GM11168 (cell line): ENCODE data around the gene ZNF30.
"Not testable (repeated sequence)": the region's sequence is repeated elsewhere in the genome, so short reads cannot be mapped to it uniquely, and the experiment has no call there.

ENCODE experiments used
- in situ Hi-C: fragments of 300-500 bp; cut with MboI; formaldehyde crosslinking; loops from one replicate; pipeline ENCODE4 v1.12.0; 2022; ENCODE audit warnings: low sequenced_read_pairs; ENCODE audit not compliant: unreplicated experiment

The ZNF30 gene

GRCh38 chr19:34926685-34927375 is at the start of gene ZNF30:
Gene ZNF30 (plus strand): TSS chr19:34926903. CDS start chr19:34929948, 3,045 bp downstream.
- in situ Hi-C loops = no loop called here

DNA sequence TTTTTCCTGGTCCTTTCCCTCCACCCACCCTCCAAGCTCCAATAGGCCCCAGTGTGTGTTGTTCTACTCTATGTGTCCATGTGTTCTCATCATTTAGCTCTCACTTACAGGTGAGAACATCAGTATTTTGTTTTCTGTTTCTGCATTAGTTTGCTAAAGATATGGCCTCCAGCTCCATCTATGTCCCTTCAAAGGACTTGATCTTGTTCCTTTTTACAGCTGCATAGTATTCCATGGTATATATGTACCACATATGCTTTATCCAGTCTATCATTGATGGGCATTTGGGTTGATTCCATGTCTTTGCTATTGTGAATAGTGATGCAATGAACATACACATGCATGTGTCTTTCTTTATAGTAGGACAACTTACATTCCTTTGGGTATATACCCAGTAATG is 47.1 kb upstream of the ZNF30 start:
- in situ Hi-C loops = no loop called here

DNA sequence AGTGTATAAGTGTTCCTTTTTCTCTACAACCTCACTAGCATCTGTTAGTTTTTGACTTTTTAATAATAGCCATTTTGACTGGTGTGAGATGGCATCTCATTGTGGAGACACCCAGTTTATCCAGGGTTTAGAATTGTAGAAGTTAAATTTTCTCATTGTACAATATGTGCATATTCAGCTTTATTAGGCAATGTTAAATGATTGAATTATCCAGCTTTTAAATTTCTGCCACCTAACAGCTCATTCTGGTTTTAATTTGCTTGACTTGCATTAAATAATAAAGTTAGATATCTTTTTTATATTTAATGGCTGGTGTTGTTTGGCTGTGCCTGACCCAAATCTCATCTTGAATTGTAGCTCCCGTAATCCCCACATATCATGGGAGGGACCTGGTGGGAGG is 46.7 kb upstream of the ZNF30 start:
- in situ Hi-C loops = no loop called here

DNA sequence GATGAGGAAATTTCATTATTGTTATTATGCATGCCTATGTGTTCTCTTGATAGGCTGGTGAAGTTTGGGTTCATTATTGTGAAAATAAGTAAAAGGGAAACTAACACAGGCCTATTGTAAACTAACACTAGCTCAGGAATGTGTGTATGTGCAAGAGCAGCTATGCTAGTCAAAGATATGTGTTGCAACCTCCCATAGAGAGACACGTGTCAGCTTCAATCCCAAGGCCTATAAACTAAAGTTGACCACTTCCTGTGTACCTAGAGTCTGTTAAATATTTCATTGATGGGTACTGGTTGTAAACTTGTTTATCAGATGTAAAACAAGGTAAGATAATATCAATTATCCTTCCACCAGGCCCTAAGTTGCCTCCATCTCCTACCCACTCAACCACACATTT is 44.7 kb upstream of the ZNF30 start:
- in situ Hi-C loops = no loop called here

DNA sequence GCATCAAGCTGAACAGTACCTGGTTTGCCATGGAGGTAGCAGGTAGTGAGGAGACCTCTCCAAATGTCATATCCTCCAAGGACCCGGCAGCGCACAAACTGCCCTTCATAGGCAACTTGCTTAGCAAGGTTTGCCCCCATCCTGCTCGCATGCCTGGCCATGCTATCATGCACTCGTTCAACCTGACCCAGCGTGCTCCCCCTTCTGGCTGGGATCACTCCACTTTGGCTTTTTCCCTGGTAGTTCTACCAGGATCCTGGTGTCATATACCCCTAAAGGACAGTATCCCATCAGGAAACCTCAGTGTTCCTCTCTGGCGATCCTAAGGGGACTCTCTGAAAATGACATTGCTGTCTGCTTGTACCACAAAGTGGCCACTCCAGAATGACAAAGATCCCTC is 38.6 kb upstream of the ZNF30 start:
- in situ Hi-C loops = no loop called here

DNA sequence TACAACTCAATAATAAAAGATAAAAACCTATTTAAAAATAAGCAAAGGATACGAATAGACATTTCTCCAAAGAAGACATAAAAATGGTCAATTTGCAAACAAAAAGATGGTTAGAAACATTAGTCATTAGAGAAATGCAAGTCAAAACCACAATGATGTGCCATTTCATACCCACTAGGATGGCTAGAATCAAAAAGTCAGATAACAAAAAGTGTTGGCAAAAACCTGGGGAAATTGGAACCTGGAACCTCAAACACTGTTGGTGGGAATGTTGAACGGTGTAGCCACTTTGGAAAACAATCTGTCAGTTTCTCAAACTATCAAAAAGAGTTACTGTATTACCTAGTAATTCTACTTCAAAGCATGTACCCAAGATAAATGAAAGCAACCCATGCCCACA is 26.5 kb upstream of the ZNF30 start:
- in situ Hi-C loops = no loop called here

DNA sequence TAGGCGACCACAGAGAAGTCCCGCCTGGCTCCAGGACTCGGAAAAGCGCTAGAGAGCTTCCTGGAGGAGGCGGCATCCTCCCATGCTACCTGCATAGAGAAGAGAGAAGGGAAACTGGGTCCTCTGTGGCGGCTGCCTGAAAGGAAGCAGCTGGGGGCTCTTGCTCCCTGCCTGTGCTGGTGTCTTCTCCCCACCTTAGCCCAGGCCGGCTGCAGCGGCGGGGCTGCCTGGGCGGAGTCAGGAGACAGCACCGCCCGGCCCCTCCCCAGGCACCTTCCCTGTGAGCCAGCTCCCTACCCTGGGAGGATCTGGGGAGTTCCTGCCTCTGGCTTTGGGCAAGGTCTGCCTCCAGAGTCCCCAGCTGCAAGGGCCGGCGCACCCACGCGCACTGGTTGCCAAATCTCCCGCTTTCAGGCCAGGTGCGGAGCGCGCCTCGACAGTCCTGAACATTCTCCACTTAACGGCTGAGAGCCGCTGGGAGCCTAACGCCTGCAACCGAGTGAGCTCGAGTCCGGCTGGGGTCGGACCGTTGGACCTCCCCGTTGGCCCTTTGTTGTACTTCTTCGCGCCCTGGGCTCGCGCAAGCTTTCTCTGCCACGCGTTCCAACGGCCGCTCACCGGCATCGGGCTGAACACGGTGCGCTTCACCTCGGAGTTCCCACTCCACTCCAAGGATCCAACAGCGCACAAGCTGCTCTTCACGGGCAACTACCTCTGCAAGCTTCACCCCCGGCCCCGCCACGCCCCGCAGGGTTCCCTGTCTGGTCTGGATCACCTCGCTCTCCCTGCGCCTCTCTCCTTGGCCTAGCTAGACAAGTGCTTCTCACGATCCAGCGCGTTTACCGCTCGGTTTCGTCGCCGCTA is 21.8 kb upstream of the ZNF30 start:
- in situ Hi-C loops = no loop called here

DNA sequence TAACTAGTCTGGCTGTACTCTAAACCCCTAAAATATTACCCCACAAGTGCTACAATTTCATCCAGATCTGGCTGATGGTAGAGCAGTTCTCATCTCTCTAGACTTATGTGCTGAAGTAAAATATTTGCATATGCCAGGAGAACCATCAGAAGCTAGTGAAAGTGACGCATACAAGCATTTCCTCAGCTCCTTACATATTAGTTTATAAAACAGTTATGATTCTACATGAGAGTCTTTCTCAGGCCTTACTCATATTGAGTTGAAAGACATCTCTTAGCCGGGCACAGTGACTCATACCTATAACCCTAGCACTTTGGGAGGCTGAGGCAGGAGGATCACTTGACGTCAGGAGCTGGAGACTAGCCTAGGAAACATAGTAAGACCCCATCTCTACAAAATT is 15.9 kb upstream of the ZNF30 start:
- in situ Hi-C loops = no loop called here

GRCh38 chr19:34917144-34917543 is 9.6 kb upstream of the ZNF30 start:
- in situ Hi-C loops = not testable (repeated sequence)

DNA sequence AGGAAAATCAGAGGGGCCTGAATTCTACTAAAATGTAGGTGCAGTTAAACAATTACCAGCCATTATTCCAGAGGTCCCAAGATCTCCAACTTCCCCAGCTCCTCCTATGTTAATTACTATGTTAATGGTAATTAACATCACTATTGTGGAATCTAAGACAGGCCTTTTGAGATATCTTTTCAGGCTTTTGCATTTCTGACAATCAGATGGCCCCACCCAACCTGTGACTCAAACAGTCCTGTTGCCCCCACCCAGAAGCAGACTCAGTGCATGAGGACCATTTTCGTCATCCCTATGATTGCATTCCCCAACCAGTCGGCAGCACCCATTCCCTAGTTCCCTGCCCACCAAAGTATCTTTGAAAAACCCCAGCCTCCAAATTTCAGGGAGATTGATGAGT is 8.5 kb upstream of the ZNF30 start:
- in situ Hi-C loops = no loop called here

DNA sequence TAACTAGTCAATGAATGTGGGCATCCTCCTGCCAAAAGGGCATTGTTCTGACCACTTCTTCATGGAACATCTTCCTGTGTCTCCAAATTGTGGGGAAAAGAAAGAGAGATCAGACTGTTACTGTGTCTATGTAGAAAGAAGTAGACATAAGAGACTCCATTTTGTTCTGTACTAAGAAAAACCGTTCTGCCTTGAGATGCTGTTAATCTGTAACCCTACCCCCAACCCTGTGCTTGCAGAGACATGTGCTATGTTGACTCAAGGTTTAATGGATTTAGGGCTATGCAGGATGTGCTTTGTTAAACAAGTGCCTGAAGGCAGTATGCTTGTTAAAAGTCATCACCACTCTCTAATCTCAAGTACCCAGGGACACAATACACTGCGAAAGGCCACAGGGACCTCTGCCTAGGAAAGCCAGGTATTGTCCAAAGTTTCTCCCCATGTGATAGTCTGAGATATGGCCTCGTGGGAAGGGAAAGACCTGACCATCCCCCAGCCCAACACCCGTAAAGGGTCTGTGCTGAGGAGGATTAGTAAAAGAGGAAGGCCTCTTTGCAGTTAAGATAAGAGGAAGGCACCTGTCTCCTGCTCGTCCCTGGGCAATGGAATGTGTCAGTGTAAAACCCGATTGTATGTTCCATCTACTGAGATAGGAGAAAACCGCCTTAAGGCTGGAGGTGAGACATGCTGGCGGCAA is 6.5 kb upstream of the ZNF30 start:
- in situ Hi-C loops = not testable (repeated sequence)

GRCh38 chr19:34925278-34925855 is 1.3 kb upstream of the ZNF30 start:
- in situ Hi-C loops = no loop called here

DNA sequence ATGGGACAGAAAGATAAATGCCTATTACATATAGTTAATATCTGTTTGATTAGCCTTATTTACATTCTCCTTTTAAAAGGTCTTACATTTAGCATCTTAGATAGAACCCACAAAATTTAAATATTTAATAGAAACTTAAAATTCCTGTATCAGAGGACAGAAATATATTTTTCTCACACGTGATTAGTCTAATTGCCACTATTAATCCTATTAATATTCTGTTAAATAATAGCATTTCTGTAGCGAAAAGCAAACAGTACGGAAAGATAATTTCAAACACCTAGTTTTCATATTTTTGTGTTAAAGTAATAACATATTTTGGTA is 380 bp upstream of the ZNF30 start:
- in situ Hi-C loops = no loop called here

DNA sequence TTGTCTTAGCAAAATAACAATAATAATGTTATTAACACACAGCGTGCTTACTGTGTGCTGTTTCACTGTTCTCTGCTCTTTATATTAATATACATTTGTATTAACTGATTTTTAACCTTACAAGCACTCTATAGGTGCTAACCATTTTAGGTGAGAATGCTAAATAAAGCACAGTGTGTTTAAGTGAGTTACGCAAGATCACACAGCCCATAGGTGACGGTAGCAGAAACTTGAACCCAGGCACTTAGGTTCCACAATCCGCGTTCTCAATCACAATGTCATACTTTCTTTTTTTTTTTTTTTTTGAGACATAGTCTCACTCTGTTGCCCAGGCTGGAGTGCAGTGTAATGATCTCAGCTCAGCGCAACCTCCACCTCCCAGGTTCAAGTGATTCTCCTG is 5.8 kb downstream of the ZNF30 start:
- in situ Hi-C loops = no loop called here

DNA sequence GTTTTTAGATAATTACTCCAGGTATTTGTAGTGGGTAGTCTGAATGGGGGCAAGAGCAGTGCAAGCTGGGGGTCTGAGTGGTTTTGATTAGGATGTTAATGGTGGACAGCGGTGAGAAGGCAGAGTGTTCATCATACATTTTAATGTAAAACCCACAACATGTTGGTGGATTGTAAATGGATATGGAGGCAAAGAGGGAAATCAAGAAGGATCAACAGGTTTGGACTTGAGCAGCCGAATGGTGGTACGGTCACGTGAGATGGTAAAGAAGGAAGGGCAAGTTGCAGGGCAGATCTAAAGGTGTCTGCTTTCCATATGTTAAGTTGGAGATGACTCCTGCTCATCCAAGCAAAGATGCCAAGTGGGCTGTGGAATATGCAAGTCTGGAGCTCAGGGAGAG is 9.5 kb downstream of the ZNF30 start:
- in situ Hi-C loops = no loop called here

DNA sequence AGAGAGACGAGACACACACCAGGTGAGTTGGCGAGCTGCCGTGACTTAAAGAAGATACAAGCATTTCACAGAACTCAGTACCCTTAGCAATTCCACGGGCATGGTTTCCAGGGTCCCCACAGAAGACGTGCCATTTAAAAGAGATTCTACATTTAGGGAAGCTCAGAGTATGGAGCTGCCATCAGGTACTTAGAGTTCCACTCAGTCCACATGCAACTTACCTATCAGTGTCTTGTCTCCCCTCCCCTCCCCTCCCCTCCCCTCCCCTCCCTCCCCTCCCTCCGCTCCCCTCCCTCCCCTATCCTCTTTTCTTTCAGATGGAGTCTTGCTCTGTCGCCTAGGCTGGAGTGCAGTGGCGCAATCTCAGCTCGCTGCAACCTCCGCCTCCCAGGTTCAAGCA is 12.2 kb downstream of the ZNF30 start:
- in situ Hi-C loops = no loop called here

DNA sequence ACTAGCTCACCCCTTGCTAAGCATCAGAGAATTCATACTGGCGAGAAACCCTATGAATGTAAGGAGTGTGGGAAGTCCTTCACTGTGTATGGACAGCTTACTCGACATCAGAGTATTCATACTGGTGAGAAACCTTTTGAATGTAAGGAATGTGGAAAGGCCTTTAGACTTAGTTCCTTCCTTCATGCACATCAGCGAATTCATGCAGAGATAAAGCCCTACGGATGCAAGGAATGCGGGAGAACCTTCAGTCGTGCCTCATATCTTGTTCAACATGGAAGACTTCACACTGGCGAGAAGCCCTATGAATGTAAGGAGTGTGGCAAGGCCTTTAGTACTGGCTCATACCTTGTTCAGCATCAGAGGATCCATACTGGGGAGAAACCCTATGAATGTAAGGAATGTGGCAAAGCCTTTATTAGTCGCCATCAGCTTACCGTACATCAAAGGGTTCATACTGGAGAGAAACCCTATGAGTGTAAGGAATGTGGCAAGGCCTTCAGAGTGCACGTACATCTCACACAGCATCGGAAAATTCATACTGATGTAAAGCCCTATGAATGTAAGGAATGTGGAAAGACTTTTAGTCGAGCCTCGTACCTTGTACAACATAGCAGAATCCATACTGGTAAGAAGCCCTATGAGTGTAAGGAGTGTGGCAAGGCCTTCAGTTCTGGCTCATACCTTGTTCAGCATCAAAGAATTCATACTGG is 17.3 kb downstream of the ZNF30 start:
- in situ Hi-C loops = no loop called here

DNA sequence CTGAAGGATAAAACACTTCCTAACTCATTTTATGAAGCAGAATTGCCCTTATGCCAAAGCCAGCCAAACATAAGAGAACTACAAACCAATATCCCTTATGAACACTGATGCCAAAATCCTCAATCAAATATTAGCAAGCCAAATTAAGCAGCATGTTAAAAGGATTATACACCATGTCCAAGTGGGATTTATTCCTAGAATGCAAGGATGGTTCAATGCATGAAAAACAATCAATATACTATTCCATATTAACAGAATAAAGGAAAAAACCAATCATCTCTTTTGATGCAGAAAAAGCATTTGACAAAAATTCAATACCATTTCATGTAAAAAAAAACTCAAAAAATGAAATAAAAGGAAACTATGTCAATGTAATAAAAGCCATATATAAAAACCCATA is 26.4 kb downstream of the ZNF30 start:
- in situ Hi-C loops = no loop called here

GRCh38 chr19:34957830-34958751 is 31.4 kb downstream of the ZNF30 start:
- in situ Hi-C loops = no loop called here
